Activated effector memory CD4-positive, alpha-beta T cell treated with Interleukin-2 at 50 U/mL for 16 hours (primary cell): ENCODE measurements around the gene ACAA1.
"Not testable (repeated sequence)": the region's sequence is repeated elsewhere in the genome, so short reads cannot be mapped to it uniquely, and the experiment has no call there.

Experiments
- DNase-seq: peaks from one replicate; pipeline ENCODE4 v3.0.0-alpha.2; 2020

Gene ACAA1

DNA sequence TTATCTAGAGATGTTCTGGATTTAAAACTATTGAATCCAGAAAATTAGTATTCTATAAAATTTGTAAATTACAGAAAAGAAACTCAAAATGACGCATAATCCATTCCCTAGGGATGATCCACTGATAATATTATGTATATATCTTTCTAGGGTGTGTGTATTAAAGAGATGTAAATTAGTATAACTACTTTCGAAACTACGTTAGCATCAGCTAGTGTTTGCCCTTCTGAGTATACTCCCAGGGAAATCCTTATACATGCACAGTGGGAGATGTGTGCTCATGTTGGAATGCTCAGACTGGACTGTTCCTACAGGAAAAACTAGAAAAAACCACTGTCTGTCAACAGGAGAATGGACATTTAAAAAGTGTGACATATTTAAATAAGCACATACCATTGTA, 36.4 kb downstream of the ACAA1 start:
- no peak for DNase-seq

- DNase-seq, result no peak
Measured at GRCh38 chr3:38099518-38099917, 37.4 kb downstream of the ACAA1 start.

- DNase-seq, result no peak
Measured at GRCh38 chr3:38098376-38098723, 38.6 kb downstream of the ACAA1 start.

DNA sequence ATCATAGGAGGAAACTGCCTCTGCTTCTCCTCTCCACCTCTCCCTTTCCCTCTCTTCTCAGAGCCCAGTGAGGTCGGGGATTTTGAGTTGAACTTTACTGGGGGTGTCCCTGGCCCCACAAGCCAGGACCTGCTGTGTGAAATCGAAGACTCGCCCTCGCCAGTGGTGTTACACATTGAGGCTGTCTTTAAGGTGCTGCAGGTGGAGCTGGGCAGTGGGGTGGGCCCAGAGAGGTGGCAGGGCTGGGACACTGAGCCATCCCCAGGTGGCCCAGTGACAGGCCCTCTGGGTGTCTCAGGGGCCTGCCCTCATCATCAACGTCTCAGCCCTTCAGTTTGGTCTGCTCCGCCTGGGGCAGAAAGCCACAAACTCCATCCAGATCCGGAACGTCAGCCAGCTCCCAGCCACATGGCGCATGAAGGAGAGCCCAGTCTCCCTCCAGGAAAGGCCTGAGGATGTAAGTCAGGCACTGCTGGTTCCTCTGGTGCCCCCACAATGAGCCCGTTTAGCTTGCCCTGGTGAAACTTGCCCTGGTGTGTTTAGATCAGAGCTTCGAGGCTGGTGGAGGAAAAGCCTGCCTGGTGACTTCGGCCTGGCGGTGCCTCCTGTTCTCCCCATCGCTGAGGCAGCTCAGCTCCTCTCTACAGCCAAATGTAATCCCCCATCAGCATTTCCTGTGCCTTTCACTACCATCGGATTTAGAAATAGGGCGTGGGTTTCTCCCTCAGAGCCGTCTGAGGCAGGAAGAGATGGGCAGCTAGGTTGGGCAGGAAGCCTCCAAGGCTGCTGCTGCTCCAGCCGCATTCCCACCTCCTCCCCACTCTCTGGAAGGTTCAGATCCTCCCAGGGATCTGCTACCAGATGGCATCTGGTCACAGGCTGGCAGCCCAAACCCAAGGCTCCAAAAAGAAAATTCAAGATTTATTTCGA, 39.2 kb downstream of the ACAA1 start:
- DNase-seq, result no peak

- DNase-seq, result no peak
Measured at GRCh38 chr3:38095669-38096483, 41.1 kb downstream of the ACAA1 start.

- DNase-seq, result no peak
Measured at GRCh38 chr3:38094999-38095398, 41.9 kb downstream of the ACAA1 start.

- no peak for DNase-seq
Measured at GRCh38 chr3:38090453-38090852, 46.5 kb downstream of the ACAA1 start.

GRCh38 chr3:38089163-38089562, 47.8 kb downstream of the ACAA1 start:
- DNase-seq, result no peak

GRCh38 chr3:38088126-38089078, 48.5 kb downstream of the ACAA1 start:
- DNase-seq, result no peak

DNA sequence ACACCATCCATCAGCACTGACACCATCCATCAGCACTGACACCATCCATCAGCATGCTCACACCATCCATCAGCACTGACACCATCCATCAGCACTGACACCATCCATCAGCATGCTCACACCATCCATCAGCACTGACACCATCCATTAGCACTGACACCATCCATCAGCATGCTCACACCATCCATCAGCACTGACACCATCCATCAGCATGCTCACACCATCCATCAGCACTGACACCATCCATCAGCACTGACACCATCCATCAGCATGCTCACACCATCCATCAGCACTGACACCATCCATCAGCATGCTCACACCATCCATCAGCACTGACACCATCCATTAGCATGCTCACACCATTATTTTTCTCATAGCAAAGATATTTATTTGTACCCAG, 49.6 kb downstream of the ACAA1 start:
- not testable (repeated sequence) for DNase-seq

DNA sequence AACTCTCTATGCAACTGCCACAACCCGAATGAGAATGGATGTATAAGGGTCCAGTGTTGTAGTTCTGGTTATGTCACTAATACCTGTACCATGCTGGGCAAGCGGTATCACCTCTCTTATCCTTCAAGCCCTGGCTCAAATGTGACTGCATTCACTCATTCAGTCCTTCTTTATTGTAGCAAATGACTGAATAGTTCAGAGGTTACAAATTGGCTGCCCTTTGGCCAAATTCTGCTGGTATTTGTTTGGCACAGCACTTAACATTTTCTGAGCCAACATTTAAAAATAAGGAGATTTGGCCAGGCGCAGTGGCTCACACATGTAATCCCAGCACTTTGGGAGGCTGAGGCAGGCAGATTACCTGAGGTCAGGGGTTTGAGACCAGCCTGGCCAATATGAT, 50.4 kb downstream of the ACAA1 start:
- DNase-seq, result no peak

- DNase-seq, result no peak
Measured at GRCh38 chr3:38085943-38086324, 51.0 kb downstream of the ACAA1 start.

DNA sequence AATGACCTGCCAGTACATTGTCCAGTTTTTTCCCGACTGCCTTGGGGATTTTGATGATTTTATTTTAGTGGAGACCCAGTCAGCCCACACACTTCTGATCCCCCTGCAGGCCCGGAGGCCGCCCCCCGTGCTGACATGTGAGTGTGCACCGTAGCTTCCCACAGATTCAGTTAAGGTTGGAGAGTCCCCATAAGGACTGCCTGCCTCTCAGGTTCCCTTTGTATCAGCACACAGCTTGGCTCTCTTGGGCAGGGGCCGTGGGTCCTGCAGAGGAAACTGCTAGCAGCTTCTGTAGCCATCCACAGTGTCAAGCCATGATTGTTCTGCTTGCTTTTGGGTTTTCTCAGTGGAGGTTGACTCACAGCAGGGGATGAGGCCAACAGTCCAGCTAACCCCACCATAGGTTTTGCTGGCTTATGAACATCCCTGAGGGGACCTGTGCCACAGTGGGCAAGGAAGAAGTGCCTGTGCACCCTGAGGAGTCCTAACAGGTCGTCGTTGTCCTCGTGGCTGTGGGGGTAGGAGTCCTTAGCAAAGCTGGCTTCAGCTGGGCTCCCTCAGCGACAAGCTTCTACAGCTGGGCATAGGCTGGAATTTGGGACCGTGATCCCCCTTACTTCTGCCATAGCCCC, 51.5 kb downstream of the ACAA1 start:
- no peak for DNase-seq

DNA sequence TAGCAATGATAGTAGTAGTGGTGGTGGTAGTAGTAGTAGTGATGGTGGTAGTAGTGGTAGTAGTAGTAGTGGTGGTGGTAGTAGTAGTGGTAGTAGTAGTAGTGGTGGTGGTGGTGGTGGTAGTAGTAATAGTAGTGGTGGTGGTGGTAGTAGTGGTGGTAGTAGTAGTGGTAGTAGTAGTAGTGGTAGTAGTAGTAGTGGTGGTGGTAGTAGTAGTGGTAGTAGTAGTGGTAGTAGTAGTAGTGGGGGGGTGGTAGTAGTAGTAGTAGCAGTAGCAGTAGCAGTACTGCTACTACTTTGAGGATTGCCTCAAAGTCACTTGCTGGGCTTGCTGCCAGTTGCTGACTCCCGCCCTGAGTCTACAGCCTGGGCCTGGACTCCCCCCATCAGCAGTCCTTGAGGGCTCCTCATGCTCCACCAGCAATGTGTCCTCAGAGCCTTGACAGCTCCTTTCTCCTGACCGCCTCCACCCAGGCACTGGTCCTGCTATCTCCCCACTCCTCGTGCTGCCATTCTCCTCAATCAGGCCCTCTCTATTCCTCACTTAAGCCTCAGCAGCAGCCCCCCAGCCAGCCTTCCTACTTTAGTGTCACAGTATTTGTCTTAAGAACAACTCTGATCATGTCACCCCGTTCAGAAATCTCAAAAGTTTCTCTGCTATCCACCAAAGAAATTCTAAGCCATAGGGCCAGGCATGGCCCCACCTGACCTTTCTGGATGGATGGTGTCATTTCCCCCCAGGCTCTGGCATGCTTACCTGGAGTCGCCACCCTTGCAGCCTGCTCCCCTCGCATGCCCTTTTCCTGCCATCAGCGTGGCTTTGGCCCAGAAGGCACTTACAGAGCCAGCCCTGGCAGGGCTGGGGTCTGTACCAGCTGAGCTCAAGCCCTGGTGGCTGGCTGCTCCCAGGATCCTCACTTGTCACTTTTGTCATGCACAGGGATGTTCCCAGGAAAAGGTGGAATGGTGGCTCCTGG, 52.3 kb downstream of the ACAA1 start:
- DNase-seq, result no peak

DNA sequence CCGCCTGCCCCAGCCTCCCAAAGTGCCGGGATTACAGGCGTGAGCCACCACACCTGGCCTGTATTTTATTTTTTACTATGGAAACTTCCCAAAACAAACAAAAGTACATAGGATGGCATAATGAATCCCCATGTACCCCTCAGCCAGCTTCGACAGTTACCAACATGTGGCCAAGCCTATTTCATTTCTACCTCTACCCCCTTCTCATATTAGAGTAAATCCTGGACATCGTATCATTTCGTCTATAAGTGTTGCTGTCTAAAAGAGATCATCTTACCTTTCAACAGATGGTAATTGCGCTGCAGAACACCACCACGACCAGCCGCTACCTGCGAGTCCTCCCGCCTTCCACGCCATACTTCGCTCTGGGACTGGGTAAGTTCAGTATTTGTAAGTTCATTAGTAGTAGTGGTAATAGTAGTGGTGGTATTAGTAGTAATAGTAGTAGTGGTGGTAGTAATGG, 53.0 kb downstream of the ACAA1 start:
- no peak for DNase-seq

DNA sequence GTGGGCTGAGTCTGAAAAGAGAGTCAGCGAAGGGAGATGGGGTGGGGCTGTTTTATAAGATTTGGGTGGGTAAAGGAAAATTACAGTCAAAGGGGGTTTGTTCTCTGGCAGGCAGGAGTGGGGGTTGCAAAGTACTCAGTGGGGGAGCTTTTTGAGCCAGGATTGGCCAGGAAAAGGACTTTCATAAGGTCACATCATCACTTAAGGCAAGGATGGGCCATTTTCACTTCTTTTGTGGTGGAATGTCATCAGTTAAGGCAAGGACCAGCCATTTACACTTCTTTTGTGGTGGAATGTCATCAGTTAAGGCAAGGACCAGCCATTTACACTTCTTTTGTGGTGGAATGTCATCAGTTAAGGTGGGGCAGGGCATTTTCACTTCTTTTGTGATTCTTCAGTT, 53.7 kb downstream of the ACAA1 start:
- DNase-seq, result not testable (repeated sequence)

DNA sequence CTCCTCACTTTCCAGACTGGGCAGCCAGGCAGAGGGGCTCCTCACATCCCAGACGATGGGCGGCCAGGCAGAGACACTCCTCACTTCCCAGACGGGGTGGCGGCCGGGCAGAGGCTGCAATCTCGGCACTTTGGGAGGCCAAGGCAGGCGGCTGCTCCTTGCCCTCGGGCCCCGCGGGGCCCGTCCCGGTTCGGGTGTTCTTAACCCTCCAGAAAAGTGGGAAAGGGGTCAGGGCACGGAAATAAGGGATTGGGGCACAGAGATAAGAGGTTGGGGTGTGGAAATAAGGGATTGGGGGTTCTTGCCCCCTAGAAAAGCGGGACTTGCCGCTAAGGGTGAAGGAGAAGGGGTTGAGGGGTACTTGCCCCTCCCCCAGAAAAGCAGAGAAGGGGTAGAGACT, 54.6 kb downstream of the ACAA1 start:
- DNase-seq, result not testable (repeated sequence)

DNA sequence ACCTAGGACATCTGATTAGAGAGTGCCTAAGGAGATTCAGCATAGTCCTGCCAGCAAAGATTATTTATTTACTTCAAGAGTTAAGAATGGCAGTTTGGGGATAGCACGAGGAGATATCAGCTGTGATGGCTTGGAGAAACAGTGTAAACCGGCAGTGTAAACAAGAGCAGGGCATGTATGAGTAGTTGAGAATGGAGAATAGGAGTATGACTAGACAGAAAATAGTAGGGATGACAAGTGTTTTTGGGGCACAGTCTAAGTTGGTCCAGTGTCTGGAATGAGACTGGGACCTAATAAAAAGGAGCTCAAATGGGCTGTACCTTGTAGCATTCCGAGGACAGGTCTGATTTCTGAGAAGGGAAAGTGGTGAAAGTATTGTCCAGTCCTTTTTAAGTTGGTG, 59.9 kb downstream of the ACAA1 start:
- not testable (repeated sequence) for DNase-seq
